Astrocyte (in vitro differentiated cells and primary cell): Measurements from ENCODE around the gene PFDN6.

ENCODE experiments used
- CTCF ChIP-seq: IDR thresholded peaks from 2 replicates; pipeline ENCODE4 v1.5.1; 2011; ENCODE audit warnings: low read depth, mild to moderate bottlenecking, inconsistent platforms, low read length, moderate library complexity; ENCODE audit not compliant: insufficient read depth
- EZH2 ChIP-seq: IDR thresholded peaks from 2 replicates; pipeline ENCODE4 v1.6.1; 2012; ENCODE audit warnings: mild to moderate bottlenecking, low read length, inconsistent platforms; ENCODE audit not compliant: insufficient read depth

DNA sequence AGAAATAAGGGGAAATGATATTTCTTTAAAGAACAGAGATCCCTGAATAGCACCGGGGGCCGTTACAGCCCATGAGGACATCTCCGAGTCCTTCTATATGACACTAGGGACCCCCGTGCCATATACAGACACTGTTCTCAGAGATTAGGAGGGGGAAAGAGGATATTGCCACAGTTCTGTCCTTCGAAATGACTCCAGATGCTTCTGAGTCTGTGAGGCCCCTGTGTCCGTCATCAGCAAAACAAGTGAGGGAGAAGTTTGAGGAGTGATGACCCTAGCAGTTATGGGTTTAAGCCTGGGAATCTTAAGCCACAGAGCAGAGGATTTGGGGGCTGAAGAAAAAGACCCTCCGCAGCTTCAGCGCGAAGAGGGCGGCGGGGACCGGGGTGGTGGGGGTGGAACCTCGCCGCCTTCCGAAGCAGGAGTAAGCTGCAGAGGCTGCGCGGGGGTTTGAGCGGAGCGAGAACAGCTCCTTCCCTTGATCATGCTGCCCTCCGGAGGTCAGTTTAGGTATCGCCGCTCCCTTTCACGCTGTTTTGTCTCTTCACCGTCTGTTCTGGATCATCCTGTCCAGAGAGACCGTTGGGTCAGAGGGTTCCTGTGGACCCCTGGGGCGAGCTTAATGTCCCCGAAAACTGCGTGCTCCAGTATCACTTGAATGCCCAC is 41.3 kb upstream of the PFDN6 start:
- TF ChIP-seq CTCF = peak; percentile 72
- no peak for TF ChIP-seq EZH2
